Frontal cortex (tissue), 4 donors: Measurements from ENCODE around the gene HOXD1. TPM values are rescaled to one million over a fixed set of nuclear protein-coding genes. Genes with fewer than 3 reads are reported as not detected.

Experiments
- DNase-seq, 2 donors: peaks; one replicate each; pipeline ENCODE4 v3.0.0; 2012; ENCODE audit warnings: low spot score in 2 of 2
- FAIRE-seq: peaks from 2 replicates; lab custom pipeline; 2012; peaks lifted over from hg19 to GRCh38; lab: Jason Lieb, UNC
- total RNA-seq: library from RNA; depleted of rRNA; stranded (reverse); fragments of >200 nt; gene quantifications from one replicate; pipeline ENCODE4 v1.2.3, GENCODE V29; 2014
- donor health status: control.
- donor health status: control.
- donor health status: control.

HOXD1 gene
- not detected for total RNA-seq

DNA sequence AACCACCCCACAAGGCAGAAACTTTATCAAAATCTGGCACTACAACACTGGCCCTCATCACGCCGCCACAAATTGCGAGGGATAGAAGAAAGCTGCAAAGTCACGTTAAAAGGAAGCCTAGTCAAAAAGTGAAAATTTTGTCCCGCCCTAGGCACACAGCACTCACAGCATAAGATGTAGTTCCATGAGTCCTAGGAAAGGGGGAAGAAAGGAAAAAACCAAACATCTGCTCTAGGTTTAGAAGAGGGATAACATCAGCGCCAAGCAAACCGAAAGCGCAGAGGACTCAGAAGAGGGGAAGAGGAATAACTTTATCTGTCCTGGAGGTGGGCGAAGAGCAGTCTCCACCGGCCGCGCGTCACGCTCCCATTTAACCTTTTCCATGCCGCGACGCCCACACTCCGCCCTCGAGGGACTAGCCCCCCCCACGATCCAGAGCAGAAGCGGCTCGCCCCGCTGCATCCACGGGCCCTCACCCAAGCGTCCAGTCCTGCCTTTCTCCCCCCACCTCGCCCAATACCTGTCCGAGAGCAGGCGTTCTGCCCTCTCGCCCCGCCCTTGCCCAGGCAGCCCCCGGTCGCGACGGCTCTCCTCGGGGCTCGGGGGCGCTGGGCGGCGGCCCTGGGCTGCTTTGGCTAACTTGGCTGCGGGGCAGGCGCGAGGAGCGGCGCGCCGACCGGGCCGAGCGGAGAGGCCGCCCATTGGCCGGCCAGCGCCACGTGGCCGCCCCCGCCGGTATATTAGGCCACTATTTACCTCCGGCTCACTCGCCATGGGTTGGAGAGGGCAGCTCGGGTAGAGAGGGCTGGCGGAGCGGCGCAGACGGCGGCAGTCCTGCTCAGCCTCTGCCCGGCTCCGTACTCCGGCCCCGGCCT, at the start of gene HOXD1:
Gene HOXD1, plus strand, starts transcription at position 770 of the 875 bp plus-strand sequence. CDS start 134 bp downstream, outside the sequence.
- FAIRE-seq: no peak
- DNase-seq: peak; percentile 65 to 87

DNA sequence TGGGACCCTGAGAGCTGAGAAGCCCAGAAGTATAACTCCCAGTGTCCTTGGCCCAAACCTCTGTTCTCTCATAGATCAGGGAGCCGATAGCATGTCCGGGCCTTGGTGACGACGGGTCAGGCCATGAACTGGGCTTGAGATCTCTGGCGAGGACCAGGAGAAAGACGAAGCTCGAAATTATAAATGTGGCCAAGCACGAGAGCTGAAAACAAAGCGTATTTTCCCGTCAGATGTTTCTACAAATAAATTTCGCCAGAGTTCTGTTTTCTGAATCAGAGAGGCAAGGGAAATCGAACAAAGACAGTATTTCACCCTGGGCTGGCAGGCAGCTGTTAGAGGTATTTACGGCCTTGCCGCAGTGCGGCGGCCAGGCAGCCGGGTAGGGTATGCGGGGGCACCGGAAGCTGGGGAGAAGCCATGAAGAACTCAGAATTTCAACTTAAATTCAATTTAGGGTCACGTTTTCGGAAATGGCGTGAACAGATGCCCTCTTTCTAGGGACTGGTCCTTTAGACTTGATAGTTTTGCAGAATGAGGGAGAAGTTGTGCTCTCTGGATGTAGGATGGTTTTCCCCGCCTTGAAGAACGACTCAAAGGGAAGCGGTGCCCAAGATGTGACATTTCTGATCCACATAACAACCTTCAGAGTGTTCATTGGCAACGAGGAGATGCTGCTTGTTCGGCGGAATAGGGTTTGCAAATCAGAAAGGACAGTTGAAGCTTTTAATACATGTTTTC, 49.4 kb upstream of the HOXD1 start:
- FAIRE-seq (no peak), DNase-seq (no peak)

DNA sequence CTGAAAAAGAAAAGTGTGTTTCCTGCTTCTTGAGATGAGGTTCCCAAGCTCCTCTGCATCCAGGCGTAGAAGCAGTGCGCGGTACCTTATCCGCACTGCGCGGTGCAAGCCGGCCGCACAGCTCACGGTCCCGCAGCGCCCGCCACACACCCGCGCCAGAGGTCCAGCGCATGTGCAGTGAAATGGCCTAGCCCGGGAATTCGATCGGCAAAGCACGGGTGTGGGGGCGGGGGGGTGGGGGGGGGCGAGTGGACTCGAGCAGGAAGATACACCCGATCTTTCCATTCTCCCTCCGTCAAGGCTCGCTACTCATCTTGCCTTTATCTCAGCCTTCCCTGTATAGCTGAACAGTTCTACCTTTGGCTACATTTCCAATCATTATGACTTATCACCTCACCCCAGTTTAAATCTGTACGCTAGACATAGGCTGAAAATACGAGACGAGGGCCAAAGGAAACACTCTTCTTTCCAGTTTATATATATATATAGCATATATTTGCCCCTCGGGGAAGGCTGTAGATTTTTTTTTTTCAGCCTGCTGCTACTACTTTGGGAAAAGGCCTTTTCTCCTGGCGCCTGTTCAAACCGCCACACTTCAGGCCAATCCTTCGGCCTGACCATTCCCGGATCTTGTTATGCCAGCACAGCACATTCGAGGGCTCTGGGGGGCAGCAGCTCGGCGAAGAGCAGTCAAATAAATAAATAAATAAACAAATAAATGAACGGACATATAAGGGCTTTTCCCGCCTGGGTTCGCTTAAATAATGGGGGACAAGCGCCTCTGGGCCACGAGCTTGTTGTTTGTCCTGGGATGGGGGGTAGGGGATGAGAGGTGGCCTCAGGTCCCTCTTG, 48.6 kb upstream of the HOXD1 start:
- DNase-seq: no peak
- no peak for FAIRE-seq

DNA sequence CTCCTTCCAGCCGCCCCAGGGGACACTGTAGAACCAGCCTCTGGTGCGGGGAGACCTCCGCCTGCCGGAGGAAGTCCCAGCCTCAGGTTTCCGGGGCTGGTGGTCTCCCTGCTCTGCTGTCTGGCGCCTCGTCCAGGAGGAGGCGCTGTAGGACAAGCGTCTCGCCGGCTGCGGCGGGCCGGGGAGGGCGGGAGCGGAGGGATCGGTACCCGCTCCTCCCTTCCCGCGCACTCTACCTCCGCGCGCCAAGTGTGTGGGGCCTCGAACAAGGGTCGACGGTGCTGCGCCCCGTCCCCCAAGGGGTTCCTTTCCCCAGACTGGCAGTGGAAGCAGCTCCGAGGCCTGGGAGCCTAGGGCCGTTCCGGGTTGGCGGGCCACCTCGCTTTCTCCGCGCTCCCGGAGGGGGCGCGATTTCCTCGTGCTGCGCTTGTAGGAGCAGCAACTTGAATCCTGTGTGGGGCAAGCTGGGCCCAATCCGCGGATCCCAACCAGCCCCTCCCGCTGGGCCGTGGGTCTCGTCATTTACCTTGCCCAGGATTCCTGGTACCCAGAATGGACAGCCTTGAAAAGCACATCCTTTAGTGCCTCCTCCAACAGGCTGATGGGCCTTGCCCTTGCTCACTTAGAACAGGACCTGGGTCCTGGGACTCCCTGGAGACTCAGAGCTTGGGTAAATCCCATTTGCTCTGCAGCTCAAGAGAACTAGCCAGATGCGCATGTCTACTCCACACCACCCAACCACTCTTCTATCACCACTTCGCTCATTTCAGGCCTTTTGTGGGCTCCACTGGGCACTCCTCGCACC, 47.8 kb upstream of the HOXD1 start:
- DNase-seq: peak; percentile 83 to 87
- no peak for FAIRE-seq

DNA sequence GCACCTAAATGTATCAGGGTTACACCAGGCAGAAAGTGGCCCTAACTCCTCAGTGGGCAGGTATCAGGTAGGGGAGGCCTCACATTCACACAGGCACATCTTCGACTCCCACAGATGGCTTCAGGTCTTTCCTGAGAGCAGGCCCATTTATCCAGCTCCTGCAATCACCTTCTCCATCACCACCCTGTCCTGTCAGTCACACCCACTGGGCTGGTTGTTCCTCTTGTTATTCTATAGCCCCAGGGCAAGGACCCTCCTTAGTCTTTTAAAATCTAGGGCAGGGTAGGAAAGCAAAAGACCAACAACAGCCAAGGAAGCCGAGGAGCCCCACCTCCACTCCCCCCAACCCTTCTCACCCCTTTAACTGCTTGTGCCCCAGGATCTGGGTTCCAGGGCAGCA, 46.2 kb upstream of the HOXD1 start:
- no peak for DNase-seq
- no peak for FAIRE-seq

DNA sequence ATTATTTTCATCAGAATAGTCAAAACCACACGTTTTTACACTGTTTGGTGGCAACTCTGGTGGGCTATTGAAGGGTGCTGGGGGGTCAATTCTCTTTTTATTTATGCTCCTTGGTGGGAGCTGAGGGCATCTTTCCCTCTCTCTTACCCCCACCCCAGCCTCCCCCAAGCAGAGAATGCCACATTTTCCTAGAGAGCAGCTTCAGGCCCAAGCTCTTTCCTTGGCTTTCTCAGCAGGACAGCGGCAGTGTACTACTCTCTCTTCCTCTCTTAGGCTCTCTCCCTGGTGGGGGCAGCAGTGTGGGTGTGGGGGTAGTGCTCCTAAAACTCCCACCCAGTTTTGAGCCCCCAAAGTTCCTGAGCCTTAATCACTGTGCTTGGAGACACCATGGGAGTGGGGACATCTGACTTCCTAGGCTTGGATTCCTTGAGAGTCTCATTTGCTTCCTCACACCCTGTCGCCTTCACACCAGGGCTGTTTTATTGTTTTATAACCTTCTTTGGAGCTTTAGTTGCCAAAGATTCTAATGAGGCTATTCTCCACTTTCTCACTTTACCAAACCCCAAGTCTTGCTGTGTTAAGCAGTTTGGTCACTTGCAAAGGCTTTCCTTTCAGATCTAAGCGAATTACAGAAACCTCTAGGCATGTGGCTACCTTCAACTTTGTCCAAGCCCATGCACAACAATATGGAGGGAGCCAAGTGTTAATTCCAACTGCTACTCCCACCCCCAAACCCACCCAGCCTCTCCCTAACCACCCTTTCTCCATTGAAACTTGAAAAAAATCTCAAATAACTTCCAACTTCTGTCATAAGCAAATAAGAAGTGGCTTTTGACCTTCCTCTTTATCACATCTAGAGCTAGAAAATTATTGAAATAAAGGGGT, 43.1 kb upstream of the HOXD1 start:
- FAIRE-seq: no peak

DNA sequence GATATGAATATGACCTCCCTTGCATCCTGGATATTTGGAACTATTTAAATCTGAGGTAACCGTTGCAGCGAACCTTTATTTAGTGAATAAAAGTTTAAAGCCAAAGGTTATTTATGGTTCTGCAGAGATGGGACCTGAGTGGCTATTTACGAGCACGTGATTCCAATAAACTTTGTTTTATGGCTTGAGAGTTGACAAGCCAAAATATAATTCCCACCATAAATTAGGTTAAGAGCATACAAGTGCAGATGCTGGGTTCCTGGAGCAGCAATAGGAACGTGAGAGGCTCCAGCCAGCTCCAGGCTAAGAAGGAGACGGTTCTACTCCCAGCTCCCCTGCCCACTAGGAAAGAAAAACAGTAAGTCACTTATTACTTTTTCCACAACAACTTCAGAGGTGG, 42.4 kb upstream of the HOXD1 start:
- no peak for FAIRE-seq
- DNase-seq: no peak

More for the DNA sequence above, 43.1 kb upstream of the HOXD1 start:
- DNase-seq: no peak

DNA sequence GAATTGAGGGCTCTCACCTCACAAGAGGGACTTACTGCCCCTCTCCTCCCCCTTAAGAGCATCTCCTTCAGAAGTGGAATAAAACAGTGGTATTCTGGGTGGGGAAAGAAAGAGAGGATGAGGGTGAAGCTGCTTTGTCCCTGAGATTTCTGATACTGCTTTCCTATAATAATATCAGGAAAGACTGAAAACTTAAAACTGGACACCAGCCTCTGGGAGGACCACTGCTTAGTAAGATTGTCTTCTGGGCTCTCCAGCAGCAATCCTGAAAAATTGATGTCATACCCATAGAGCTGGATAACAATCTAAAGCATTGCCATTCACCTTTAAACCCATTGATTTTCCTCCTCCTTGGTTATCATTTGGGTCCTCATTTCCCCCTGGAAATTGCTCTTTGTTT, 41.8 kb upstream of the HOXD1 start:
- FAIRE-seq: no peak
- DNase-seq: no peak

DNA sequence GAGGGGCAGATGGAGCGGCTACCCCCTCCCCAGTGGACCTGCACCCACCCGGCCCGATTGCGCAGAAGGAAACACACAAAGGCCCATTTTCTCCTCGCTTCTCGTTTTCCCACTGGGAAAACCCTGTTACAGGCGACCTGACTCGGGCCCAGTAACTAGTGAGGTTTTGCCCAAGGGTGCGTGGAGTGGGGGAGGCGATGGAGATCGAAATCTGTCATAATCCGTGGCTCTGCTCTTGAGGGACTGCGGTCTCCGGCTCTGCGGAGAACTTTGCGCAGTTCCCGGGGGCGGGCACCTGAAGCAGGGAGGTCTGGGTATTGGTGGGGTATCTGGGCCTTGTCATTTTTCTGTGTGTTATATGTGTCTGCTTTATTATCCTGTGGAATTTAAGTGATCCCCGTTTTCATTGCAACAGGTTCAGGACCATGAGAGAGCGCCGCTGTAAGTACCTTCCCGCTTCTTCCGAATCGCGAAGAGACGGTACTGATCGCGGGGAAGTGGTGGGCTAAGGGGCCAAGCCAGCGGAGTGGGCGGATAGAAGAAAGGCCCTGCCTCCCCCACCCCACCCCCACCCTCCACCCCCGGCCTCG, 41.2 kb upstream of the HOXD1 start:
- DNase-seq (no peak), FAIRE-seq (no peak)

DNA sequence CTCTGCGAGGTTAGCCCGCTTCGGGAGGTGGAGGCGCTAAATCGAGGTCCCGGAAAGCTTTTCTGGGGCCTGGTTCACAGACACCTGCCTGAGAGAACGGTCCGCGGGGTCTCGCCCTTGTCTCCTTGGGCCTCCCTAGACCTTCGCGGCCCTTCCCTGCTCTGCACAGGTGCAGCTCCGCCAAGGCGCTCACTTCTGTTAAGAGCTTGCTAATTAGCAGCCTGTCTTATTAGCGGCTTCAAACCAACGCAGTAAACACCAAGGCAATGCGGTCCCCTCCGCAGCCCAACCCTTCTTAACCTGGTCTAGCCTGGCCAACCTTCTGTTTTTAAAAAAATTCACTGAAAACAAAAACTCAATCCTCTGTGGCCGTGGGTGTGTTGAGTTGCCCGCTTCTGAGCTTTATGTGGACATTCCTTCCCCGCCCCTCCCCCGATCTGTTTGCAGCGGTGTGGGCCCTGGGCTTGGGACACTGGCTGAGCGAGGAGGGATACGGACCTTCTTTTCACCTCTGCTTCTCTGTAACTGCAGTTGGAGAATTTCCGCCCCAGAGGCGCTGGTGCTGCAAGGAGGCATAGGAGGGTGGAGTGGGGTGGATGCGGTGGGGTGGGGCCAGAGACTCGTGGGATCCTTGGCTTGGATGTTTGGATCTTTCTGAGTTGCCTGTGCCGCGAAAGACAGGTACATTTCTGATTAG, 40.5 kb upstream of the HOXD1 start:
- FAIRE-seq (no peak), DNase-seq (no peak)

DNA sequence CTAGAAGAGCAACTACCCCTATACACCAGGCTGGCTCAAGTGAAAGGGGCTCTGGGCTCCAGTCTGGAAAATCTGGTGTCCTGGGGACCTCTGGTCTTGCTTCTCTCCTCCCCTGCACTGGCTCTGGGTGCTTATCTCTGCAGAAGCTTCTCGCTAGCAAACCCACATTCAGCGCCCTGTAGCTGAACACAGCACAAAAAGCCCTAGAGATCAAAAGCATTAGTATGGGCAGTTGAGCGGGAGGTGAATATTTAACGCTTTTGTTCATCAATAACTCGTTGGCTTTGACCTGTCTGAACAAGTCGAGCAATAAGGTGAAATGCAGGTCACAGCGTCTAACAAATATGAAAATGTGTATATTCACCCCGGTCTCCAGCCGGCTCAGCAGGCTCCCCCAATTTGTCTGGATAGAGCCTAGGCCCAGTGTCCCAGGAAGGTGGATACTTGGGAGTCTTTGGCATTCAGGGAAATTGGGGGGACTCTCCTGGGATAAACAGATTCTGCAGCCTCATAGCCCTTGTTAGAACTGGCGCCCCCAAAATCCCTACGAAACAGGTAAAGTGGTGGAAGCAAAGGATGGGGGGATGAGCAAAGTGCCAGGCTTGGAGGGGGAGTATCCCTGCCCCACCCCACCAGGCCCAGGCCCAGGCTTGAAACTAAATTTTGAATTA, 39.6 kb upstream of the HOXD1 start:
- FAIRE-seq: no peak
- no peak for DNase-seq

DNA sequence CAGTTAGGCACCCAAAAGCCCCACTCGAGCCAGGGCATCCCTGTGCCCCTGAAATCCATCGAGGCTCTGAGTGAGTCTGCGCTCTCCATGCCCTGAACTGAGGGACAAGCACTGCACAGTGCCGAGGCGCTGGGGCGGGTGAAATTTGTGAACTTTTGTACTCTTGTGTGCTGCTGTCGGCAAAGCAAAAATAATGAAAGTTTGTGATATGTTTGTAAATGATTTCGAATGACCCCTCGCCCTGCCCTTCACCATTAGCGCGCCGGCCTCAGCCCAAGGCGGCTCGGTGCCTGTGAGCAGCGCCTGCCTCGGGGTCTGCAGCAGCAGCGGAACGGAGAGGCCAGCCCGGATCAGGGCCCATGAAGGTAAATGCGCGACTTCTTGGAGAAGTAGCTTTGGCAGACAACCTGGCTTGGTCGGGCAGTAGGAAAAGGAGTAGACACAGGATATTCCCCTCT, 39.0 kb upstream of the HOXD1 start:
- DNase-seq: no peak
- no peak for FAIRE-seq

DNA sequence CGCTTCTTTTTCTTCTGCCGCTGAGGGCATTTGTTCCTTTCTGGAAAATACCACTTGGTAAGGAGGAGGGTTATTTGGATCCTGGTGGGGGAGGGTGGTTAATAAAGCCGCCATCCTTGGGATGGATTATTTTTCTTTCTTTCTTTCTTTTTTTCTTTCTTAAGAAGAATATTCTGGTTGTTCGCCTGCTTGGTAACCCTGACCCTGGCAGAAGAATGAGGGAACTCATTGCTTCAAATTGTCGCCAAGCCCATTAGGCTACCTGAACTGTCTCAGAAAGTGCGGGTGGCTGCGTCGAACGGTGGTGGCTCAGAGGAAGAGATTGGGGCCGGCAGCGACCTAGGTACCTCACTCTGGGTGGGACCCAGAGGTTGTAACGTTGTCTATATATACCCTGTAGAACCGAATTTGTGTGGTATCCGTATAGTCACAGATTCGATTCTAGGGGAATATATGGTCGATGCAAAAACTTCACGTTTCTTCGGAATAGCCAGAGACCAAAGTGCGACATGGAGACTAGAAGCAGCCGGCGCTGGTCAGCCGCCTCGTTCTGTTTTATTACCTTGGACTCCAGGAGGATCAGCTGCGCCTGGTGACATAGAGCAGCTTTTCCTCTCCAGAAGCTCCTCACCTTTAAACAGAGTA, 38.4 kb upstream of the HOXD1 start:
- DNase-seq: no peak

DNA sequence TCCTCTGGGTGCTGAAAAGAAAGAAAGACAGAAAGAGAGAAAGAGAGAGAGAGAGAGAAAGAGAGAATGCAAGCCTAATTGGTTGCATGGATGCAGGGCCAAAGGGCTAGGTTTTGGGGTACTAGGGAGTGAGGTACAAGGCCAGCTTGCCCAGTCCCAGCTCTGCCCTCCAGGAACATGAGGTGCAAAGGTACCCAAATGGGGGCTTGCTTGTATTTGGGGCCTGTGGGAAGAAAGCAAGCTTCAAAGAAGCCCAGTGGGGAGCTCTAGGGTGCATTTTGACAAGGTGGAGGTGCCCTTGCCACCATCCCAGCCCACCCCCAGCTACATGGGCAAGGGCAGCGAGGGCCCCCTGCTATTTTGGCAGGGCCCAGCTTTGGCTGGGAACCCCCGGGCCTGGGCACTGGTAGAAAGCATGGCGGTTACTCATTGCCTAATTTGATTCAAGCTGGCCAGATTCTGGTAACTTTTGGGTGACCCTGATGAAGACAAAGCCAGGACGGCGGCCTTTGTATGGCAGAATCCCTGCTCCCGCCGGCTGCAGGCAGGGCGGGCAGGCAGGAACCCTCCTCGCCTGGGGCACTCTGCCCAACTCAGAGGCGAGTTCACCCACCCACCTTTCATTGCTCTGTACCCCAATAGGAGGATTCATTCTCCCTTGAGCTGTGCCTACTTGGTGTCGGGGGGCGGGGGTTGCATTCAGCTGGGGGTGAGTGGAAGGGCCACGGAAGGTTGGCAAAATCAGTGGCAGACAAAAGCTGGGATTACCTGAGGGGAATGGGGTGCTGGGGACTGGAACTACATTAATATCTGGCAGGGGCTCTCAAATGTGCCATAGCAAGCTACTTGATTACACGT, 37.7 kb upstream of the HOXD1 start:
- no peak for FAIRE-seq

More for the DNA sequence above, 38.4 kb upstream of the HOXD1 start:
- FAIRE-seq: no peak

DNA sequence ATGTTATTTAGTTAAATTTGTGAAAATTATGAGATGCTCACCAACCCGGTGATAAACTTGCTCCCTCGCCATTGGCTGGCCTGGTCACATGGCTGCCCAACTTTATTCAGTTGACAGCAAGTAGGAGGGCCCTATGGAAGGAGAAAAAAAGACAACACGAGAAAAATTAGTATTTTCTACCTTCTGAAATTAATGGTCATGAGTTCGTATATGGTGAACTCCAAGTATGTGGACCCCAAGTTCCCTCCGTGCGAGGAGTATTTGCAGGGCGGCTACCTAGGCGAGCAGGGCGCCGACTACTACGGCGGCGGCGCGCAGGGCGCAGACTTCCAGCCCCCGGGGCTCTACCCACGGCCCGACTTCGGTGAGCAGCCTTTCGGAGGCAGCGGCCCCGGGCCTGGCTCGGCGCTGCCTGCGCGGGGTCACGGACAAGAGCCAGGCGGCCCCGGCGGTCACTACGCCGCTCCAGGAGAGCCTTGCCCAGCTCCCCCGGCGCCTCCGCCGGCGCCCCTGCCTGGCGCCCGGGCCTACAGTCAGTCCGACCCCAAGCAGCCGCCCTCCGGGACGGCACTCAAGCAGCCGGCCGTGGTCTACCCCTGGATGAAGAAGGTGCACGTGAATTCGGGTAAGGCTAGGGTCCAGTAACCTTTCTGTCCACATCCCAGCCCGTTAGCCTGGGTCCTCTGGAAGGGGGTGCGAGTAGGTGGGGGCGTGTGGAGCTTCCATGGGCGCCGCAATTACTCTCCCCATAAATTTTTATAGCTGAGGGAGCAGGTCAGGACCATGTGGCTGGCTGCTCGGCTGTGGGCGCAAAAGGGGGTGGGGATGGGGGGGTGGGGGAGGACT, 36.8 kb upstream of the HOXD1 start, which contains the start of gene HOXD4:
Gene HOXD4, plus strand, starts transcription at position 109 of the 846 bp plus-strand sequence. Its CDS starts 84 bp downstream, at position 193.
- DNase-seq (no peak), FAIRE-seq (no peak)

More for the DNA sequence above, 37.7 kb upstream of the HOXD1 start:
- DNase-seq: no peak
